Measurements from ENCODE around the gene C16orf90.
"Not testable (repeated sequence)": the region's sequence is repeated elsewhere in the genome, so short reads cannot be mapped to it uniquely, and the experiment has no call there.

Gene C16orf90

DNA sequence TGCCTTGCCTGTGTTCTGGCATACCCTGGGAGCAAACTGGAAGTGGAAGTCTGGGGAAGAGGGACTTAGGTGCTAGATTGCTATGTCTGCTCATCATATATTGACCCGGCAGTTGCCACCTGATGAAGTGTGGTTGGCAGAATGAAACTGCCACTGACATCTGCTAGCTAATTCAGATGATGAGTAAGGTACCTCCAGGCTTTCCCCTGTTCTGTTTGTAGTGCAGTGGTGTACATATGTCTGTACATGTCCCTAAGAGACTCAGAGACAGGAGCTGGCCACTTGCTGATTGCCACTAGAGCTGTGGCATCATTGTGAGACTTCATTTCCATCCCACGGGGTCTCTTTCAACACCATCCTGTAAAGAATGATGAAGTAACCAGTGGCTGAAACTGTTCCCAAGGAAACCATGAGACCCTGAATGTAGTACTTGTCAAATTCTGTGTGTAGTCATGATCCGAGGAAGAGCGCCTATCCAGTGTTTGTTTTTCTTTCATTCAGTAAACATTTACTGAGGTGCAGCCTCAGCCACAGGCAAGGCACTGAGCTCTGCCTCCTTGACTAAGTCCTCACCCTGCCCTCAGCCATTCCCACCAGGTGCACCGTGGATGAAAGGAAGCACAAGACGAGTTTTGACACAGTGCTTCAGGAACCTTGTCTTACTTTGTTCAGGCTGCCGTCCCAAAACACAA is 18.7 kb upstream of the C16orf90 start:
- DNase-seq (ENCODE audit: low read depth, low spot score) = no peak

DNA sequence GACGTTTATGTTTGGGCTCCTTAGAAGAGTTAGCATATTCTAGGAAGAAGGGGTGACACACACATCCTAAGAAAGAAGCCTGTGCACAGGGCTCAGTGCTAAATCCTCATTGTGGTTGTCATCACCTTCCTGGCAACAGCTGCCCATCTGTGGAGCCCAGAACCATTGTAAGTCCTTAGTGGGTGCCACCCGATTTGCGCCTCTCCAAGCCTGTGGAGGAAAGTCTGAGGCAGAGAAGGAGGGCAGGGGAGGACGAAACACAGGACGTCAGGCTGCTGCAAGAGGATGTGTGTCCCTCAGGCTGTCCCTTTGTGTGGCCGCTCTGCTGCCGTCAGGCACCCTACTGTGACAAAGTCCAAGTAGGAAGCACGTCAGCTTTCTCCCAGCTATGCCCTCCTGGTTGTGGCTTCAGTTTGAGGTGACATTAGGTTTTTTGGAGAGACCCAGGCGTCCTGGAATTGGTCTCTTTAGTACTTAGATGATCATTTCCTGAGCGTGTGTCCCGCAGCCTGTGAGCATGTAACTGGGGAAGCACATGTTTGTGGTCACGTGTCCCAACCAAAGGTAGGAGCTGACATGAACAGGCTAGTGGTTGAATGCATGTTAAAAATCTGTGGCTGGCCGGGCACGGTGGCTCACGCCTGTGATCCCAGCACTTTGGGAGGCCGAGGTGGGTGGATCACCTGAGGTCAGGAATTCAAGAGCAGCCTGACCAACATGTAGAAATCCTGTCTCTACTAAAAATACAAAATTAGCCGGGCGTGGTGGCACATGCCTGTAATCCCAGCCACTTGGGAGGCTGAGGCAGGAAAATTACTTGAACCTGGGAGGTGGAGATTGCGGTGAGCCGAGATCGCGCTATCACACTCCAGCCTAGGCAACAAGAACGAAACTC is 16.2 kb upstream of the C16orf90 start:
- peak; percentile 33 for DNase-seq (ENCODE audit: low read depth, low spot score)

DNA sequence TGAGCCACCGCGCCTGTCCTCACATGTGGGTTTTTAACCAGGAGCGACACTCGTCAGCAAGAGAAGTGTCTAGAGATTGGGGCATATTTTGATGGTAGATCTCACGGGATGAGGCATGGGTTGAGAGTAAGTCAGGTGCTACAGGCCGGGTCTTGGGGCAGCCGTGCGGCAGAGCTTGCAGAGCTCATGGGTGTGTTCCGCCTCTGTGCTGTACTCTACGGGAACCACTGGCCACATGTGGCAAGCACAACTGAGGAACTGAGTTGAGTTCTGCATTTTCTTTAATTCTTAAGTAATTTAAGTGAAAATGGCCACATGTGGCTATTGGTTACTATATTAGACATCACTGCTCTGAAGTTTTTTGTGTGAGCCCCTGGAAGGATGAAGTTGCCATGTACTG is 15.1 kb upstream of the C16orf90 start:
- no peak for DNase-seq (ENCODE audit: low read depth, low spot score)

DNA sequence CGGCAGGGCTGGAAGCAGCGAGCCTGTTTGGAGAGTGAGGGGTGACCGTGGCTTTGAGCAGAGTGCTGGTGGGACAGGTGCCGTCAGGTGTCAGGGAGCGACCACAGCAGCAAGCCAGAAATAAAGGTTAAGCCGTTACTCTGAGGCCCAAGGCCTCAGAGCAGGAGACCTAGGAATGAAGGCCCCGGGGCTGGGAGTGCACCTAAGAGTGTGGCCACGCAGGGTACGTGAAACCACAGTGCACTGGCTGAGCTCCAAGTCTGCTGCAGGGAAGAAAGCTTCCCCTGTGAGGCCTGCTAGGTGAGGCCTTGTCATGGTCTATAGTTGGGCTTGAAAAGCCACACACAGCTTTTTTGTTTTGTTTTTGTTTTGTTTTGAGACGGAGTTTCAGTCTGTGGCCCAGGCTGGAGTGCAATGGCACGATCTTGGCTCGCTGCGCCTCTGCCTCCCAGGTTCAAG is 14.2 kb upstream of the C16orf90 start:
- peak; percentile 19 for DNase-seq (ENCODE audit: low read depth, low spot score)

DNA sequence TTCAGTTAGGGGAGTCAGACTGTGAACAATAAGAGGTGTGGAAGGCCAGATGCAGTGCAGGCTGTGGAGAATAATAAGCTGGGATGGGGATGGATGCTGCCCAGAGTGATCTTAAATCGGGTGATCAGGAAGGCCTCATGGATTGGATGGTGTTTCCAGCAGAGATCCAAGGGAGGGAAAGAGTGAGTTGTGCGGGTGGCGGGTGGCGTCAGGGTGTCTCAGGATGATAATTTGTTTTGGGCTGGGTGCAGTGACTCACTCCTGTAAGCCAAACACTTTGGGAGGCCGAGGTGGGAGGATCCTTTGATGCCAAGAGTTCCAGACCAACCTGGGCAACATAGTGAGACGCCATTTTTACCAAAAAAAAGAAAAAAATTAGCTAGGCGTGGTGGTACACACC is 13.4 kb upstream of the C16orf90 start:
- no peak for DNase-seq (ENCODE audit: low read depth, low spot score)

DNA sequence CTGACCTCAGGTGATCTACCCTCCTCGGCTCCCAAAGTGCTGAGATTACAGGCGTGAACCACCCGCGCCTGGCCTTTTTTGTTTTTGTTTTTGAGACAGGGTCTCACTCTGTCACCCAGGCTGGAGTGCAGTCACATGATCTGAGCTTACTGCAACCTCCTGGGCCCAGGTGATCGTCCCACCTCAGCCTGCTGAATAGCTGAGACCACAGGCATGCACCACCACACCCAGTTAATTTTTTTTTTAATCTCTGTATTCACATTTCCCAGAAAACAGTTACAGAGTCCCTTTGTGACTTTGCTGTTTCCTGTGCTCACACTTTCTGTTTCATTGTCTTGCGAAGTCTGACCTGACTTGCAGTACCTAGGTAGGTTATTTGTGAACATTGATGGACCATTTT is 8.2 kb upstream of the C16orf90 start:
- no peak for DNase-seq (ENCODE audit: low read depth, low spot score)

DNA sequence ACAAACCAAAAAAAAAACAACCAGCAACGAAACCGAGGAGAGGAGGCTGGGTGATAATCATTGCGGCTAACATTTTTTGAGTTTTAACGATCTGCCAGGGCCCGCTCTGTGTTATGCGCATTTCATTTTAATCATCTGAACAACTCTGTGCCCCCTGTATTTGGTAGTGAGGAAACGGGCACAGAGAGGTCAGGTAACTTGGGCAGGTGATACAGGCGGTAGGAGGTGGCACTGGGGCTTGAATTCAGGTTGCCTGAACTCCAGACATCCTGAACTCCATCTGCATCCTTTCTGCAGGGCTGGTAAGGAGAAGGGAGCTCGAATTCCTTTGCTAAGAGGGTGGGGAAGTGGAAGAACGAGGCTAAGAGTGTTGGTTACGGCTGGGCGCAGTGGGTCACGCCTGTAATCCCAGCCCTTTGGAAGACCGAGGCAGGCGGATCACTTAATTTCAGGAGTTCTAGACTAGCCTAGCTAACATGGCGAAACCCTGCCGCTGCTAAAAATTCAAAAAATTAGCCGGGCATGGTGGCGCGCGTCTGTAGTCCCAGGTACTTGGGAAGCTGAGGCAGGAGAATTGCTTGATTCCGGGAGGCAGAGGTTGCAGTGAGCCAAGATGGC is 6.6 kb upstream of the C16orf90 start:
- DNase-seq (ENCODE audit: low read depth, low spot score) = no peak

DNA sequence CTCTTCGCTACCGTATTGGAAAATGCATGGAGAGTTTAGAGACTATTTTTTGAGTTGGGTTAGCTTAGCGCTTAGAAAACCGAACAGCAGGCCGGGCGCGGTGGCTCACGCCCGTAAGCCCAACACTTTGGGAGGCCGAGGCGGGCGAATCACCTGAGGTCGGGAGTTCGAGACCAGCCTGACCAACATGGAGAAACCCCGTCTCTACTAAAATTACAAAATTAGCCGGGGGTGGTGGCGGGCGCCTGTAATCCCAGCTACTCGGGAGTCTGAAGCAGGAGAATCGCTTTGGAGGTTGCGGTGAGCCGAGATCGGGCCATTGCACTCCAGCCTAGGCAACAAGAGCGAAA is 6.1 kb upstream of the C16orf90 start:
- DNase-seq (ENCODE audit: low read depth, low spot score) = not testable (repeated sequence)

DNA sequence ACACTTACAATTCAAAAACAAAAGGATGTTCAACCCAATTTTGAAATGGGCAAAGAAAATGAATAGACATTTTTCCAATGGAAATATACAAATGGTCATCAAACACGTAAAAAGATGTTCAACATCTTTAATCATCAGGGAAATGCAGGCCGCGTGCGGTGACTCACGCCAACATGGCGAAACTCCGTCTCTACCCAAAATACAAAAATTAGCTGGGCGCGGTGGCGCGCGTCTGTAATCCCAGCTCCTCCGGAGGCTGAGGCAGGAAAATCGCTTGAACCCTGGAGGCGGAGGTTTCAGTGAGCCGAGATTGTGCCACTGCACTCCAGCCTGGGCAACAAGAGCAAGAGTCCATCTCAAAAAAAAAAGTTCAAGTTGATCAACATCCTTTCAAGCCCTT is 3.7 kb upstream of the C16orf90 start:
- no peak for DNase-seq (ENCODE audit: low read depth, low spot score)

DNA sequence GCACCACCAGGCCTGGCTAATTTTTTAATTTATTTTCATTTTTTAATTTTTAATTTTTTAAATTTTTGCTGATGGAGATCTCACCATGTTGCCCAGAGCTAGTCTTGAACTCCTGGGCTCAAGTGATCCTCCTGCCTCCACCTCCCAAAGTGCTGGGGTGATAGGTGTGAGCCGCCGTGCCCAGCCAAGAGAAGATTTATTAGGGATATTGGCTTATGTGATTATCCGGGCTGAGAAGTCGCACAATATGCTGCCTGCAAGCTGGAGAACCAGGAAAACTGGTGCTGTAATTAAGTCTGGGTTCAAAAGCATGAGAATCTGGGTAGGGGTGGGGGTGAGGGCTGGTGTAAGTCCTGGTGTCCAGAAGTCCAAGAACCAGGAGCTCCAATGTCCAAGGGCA is 2.5 kb upstream of the C16orf90 start:
- no peak for DNase-seq (ENCODE audit: low read depth, low spot score)

DNA sequence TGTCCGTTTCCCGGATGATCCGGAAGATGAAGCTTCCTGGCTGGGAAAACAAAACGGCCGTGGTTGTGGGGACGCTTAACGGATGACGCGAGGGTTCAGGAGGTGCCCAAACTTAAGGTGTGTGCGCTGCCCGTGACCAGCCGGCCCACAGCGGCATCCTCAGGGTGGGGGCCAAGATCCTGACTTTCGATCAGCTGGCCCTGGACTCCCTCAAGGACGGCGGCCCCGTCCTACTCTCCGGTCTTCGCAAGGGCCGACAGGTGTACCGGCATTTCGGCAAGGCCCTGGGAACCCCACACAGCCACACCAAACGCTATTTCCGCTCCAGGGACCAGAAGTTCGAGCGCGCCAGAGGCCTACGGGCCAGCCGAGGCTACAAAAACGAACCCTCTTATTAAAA is 1.1 kb upstream of the C16orf90 start:
- DNase-seq (ENCODE audit: low read depth, low spot score) = no peak

DNA sequence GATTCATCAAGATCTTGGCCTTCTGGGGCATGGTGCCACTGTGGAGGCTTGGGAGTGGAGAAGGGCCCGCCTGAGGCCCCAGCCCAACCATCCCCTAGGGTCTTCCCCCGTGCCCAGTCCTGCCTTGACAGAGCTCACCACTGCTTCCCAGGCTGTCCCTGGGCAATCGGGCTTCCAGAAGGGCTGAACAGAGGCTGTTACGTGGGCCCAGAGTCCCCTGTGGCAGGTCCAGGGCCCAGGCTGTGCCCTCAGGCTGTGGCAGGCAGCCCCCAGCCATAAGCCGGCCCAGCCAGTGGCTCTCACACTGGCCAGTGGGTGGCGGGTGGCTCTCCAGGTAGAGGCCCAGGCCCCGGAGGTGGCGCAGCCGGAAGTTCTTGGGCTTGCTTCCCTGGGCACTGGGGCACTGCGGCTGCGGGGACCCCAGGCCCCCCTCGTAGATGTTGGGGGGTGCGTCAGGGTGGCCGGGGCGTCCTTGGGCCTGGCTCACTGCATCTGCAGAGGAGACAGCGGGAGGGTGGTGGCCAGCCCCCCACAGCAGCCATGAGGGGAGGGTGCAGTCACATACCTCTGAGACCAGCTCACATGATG is 809 bp downstream of the C16orf90 start:
- DNase-seq (ENCODE audit: low read depth, low spot score) = no peak

DNA sequence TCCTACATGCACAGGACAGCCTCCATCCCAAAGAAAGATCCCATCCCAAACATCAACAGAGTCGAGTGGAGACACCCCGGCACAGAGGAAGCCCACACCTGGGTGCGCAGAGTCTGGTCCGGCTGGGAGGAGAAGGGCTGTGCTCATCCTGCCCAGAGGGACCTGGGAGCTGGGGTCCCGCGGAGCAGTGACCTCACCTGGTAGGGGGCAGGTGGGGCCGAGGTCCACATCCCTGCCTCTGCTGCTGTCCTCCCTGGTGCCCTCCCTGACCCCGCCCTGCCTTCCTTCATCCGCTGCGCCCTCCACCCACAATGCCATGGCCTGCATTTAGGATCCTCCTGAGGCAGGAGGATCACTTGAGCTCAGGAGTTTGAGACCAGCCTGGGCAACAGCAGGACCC is 2.9 kb downstream of the C16orf90 start:
- DNase-seq (ENCODE audit: low read depth, low spot score) = no peak

DNA sequence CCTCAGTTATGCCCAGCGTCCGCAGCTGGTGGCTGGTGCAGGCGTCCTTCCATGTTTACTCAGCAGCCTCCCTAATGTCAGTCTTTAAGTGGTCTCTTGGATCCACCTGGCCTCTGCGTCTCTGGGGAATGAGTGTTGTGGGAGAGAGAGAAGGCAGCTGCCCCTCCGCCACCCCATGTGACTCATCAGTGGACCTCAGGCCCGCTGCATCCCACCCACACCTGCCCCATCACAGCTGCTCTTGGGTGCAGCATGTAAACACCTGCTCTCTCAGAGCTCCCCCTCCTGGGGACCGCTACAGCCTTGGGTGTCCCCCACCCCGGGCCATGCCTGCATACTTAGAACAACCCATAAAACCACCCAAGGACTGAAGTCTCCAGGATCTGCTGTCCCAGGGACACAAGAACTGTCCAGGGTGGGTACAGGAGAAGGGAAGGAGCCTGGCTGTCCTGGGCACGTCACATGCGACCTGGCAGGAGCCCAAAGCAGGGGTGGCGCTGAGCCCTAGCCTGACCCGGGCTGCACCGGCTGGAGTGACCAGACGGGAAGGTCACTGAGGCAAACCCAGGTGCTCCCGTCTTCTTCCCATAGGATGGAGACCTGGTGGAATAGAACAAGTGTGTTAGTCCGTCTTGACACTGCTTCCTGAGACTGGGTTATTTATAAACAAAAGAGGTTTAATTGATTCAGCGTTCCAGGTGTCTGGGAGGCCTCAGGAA is 4.2 kb downstream of the C16orf90 start:
- no peak for DNase-seq (ENCODE audit: low read depth, low spot score)

DNA sequence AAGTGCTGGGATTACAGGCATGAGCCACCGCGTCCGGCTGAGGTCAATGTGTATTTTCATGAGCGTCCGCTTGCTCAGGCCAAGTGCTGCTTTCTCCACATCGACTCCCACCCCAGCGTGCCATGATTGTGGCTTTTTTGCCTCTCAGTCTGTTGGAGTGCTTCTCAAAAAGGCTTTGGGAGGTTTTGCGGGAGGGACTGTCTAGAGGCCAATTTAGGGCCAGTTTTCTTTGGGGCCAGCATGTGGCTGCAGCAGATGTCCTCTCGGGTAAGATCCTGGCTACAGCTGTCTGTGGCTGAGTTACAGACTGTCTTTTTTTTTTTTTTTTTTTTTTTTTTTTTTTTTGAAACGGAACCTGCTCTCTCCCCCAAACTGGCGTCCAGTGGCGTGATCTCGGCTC is 6.5 kb downstream of the C16orf90 start:
- DNase-seq (ENCODE audit: low read depth, low spot score) = no peak

DNA sequence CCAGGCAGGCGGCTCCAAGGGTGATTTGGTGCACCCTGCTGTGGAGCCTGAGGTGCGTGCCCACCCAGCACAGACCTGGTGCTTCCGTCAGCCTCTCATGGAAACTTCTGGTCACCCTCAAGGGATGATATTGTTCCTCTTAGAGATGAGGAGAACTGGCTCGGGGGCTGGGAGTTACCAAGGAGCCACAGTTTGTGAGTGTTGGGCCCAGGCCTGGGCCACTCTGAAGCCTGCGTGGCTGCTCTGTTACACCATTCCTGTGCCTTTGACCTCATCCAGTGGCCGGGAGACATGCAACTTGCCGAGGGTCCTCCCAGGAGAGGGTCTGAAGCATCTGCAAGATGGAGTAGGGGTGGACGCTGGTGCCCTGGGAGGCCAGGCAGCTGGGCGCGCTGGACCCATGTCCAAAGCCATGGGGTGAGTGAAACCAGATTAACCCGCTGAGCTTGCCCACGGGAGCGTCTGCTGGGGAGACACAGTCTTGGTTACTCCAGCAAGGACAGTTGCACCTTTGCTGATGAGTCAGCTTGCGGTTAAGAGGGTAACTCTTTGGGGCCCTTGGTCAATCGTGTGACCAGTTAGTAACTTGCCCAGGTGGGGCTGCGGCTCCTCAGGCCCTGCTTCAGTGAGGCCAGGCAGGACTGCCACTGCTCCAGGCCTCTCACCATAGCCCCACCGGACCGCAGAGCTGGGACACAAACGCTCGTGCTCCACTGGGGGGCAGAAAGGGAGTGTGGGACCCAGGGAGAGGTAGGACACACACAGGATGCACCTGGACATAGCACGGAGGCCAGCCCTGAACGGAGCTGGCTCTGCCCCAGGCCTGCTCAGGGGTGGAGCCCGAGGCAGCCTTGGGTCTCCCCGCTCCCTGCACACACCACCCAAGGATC is 7.5 kb downstream of the C16orf90 start:
- no peak for DNase-seq (ENCODE audit: low read depth, low spot score)

DNA sequence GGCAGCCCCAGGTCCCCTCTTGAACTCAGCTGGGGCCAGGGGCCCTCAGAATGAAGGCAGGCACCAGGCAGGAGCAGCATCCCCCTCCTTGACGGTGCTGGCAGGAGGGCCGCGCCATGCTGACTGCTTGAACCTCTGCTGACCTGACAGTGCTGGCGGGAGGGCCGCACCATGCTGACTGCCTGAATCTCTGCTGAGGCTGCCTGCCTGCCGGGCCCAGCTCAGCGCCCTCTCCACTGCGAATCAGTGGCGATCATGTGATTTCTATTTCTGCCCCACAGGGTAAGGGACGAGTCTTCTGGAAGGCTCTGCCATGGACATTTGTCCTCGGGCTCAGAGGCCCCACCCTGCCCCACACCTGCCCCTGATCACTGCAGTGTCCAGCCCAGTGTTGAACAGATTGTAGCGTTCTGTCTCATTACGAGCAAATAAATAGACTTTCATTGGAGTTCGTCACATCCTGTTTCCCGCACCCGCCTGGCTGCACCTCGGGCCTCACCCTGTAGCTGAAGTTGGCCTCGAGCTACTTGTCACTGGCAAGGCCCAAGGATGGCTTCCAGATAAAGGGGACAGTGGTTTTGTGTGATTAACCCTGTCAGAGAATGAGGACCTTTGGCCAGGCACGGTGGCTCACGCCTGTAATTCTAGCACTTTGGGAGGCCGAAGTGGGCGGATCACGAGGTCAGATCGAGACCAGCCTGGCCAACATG is 8.6 kb downstream of the C16orf90 start:
- no peak for DNase-seq (ENCODE audit: low read depth, low spot score)

DNA sequence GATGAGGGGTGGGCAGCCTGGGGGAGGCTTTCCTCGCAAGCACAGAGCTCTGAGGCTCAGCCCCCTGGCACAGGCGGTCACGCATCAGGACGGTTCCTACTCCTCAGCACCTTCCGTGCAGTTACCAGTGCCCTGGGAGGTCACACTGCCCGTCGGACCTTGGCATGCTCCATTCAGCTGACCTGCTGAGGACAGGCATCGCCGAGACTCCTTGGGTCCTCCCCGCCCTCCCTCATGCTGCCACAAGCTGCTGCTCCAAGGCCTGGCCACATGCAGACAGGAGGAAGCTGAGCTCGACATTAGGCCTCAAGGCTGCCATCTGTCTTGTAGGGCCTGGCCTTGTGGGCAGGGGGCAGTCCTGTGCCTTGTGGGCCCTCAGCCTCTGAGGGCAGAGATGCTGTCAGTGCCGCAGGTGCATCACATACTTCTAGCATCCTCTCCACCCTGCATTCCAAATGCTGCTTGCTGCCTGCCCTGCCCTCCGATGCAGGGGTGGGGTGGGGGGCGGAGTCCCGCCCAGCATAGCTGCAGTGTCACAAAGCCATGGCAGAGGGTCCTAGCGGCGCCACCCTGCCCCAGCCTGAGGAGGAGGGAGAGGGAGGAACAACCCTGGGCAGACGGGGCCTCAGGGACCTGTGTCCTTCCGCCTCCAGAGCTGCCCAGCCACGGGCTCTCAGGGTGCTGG is 9.3 kb downstream of the C16orf90 start:
- no peak for DNase-seq (ENCODE audit: low read depth, low spot score)

DNA sequence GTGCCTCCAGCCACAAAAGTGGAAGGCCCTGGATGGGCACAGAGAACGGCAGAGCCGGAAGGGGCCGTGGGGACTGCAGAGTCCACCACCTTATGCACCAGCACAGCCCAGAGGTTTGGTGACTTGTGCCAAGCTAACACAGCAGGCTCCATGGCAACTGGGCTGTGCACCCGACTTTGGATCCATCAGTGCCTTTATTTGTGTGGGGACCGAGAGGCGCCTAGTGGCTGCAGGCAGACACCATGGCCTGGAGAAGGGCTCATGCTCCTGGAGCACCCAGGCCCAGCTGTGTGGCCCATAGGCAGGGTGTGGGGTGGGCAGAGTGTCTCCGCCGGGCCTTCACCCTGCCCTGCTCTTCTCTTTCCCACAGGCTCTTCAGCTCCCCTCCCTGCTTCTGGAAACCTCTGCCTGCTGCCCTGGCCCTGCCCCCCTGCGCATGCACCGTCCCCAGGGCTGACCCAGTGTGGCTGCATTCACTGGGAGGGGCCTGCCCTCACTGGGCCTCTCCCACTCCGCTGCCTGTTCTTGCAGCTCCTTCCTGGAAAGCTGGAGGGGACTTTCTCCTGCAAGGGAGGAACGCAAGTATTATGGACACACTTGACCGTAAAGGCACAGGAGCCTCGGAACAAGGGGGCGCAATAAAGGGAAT is 10.1 kb downstream of the C16orf90 start:
- no peak for DNase-seq (ENCODE audit: low read depth, low spot score)
